ENCODE results near the gene UHRF2.
"Not testable (repeated sequence)": the region's sequence is repeated elsewhere in the genome, so short reads cannot be mapped to it uniquely, and the experiment has no call there.

The UHRF2 gene, protein sequence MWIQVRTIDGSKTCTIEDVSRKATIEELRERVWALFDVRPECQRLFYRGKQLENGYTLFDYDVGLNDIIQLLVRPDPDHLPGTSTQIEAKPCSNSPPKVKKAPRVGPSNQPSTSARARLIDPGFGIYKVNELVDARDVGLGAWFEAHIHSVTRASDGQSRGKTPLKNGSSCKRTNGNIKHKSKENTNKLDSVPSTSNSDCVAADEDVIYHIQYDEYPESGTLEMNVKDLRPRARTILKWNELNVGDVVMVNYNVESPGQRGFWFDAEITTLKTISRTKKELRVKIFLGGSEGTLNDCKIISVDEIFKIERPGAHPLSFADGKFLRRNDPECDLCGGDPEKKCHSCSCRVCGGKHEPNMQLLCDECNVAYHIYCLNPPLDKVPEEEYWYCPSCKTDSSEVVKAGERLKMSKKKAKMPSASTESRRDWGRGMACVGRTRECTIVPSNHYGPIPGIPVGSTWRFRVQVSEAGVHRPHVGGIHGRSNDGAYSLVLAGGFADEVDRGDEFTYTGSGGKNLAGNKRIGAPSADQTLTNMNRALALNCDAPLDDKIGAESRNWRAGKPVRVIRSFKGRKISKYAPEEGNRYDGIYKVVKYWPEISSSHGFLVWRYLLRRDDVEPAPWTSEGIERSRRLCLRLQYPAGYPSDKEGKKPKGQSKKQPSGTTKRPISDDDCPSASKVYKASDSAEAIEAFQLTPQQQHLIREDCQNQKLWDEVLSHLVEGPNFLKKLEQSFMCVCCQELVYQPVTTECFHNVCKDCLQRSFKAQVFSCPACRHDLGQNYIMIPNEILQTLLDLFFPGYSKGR

DNA sequence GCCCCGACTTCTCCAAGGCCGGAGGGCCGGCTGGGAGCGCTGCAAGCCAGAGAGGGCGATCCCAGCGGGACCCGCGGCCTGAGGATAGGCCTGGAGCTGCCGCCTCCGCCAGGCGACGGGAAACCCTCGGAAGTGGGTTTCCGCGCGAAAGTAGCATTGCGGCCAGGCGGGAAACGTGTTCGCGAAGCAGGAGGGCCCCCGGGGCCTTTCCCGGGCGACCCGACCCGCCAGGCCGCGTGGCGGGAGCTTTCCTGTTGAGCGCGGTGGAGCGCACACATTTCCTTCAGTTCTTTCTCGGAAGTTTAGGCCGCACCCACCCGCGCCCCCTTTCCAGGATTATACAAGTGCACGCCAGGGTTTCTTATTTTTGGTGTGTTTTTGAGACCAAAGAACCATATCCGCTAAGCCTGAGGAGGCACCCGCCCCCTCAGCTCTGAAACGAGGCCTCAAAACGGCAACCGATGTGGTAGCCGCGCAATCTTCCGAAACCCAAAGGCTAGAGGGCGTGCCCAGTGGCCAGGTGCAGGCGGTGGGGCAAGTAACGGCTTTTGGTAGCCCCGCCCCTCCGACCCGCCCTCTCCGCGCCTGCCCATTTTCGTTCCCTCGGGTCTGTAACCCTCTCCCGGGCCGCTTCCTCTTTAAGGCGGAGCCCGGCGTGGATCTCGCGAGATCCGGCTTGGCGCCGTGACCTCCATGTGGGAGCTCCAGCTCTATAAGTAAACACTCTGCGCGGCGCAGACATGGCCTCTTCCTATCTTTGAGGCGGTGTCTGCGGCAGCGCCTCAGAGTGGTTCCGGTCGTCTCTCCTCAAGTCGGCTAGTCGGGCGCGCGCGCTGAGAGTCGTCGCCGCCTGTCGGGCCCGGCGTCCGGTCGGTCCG is at the start of gene UHRF2:
TSS of gene UHRF2 (plus strand) at position 713 of the 878 bp plus-strand sequence. CDS start 292 bp downstream, outside the sequence.
- peak; percentile 99 for DNase-seq (ENCODE audit: low read depth in 2 of 2)

DNA sequence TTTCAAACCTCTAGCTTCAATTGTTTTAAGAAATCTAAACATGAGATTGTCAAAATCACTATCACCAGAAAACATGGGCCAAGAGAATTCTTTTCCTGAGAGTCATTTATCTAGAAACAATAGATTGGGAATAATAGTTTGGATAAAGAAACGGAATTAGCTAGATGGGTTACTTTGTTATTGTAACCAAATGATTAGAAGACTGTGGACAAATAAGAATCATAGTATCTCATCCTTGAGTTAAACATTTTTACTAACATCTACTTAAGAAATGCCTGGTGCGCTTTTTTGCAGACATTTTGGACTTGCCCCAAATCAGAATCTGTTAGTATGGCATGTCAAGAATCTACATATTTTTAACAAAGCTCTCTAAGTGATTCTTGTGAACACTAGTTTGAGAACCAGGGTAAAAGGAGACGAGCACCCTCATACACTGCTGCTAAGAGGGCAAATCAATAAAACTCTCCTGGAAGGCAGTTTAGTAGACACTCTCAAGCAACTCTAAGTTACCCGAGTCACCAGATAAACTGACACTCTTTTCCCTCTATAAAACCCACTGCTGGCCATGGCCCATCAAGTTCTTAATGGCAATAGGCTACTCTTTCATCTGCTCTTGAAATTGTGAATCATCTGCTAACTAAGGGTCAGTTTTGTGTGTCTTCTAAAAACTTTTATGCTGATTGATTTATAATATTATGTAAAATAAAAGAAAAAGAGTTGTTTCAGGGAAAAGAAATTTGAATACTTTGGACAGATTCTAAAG is 45.7 kb upstream of the UHRF2 start:
- DNase-seq (ENCODE audit: low read depth in 2 of 2): no peak

DNA sequence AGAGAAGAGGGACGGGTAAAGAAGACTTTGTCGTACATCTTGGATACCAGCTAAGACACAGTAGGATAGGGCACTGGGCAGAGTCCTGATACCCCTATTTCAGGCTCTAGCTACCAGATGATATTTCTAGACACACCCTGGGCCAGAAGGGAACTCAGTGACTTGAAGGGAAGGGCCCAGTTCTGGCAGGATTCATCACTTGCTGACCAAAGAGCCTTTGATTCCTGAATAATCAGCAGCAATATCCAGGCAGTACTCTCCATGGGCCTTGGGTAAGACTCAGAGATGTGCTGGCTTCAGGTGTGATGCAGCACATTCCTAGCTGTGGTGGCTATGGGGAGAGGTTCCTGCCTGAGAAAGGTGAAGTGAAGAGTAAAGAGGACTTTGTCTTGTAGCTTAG is 44.2 kb upstream of the UHRF2 start:
- no peak for DNase-seq (ENCODE audit: low read depth in 2 of 2)

DNA sequence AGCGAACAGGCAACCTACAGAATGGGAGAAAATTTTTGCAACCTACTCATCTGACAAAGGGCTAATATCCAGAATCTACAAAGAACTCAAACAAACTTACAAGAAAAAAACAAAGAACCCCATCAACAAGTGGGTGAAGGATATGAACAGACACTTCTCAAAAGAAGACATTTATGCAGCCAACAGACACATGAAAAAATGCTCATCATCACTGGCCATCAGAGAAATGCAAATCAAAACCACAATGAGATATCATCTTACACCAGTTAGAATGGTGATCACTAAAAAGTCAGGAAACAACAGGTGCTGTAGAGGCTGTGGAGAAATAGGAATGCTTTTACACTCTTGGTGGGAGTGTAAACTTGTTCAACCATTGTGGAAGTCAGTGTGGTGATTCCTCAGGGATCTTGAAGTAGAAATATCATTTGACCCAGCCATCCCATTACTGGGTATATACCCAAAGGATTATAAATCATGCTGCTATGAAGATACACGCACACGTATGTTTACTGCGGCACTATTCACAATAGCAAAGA is 31.5 kb upstream of the UHRF2 start:
- DNase-seq (ENCODE audit: low read depth in 2 of 2): not testable (repeated sequence)

DNA sequence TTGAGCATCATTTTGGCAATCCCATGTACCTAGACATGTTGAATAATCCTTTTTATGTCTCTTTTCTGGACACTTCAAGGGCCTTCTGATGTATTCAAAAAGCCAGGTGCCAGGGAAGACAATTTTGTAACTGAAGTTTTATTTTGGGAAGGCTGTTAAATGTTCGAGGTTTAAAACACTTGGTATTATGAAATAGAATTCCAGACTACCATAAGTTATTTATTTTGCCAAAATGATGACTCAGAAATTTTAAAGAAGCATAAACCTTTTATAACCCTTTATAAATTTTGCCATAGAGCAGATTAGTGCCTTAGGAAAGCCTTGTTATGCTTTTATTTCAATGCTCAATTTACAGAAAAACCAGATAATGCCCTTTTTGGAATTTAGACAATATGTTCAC is 30.3 kb upstream of the UHRF2 start:
- no peak for DNase-seq (ENCODE audit: low read depth in 2 of 2)

DNA sequence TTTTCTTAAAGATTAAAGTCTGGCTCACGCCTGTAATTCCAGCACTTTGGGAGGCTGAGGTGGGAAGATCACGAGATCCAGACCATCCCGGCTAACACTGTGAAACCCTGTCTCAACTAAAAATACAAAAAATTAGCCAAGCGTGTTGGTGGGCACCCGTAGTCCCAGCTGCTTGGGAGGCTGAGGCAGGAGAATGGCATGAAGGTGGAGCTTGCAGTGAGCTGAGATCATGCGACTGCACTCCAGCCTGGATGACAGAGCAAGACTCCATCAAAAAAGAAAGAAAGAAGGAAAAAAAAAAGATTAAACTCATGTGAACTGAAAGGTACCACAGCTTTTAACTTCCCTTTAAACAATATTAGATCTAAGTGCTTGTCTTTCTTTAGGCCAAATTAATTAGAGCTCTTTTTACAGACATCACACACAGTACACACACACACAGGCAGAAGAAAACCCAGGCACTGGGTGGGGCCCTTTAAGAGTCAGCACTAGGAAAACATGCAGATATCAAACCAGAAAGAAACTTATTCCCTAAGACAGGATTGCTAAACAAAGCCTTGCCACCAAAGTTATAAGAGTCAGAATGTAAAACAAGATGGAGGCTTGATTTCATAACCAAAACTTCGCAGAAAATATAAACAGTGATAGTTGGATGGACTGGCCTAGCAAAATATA is 29.3 kb upstream of the UHRF2 start:
- DNase-seq (ENCODE audit: low read depth in 2 of 2): no peak

DNA sequence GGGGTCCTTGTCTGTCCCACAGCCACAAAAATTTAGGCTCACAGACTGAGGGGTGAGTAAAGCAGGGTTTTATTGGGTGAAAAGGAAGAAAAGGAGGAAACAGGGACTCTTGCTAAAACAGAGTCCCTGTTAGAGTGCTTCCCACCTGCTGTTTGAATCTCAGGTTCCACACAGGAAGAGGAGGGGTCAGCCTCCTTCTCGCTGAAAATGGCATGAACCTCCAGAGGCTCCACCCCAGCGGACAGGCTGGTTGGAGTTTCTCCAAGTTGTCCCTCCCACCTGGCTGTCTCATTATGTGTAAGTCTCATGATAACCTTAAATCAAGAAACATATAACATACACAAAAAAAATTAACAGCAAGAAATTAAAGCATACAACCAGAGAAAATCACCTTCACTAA is 28.3 kb upstream of the UHRF2 start:
- no peak for DNase-seq (ENCODE audit: low read depth in 2 of 2)

DNA sequence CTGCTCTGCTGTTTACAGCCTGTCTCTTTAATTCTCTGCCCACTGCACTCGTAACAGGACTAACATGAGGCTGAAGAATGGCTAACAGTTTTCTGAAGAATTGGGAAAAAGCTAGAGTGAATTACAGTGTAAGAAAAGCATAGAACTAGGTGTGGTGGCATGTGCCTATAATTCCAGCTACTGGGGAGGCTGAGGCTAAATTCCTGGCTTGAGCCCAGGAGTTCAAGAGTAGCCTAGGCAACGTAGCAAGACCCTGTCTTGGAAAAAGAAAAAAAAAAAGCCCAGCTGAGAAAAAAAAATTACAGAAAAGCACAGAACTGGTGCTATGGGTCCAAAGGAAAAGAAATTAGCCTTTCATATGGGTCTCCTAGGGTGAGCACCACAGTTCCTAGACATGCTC is 13.9 kb upstream of the UHRF2 start:
- no peak for DNase-seq (ENCODE audit: low read depth in 2 of 2)

DNA sequence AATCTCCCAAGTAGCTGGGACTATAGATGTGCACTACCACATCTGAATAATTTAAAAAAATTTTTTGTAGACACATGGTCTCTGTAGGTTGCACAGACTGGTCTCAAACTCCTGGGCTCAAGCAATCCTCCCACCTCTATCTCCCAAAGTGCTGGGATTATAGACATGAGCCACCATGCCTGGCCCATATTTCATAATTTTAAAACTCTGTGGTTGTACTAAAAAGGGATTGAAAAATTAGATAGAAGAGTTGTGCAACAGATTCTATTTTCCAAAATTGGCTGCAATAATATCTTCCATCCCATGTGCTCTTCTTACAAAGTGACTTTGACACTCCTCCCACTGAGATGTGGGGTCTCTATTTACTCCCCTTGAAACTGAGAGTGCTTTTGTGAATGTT is 7.6 kb upstream of the UHRF2 start:
- no peak for DNase-seq (ENCODE audit: low read depth in 2 of 2)

DNA sequence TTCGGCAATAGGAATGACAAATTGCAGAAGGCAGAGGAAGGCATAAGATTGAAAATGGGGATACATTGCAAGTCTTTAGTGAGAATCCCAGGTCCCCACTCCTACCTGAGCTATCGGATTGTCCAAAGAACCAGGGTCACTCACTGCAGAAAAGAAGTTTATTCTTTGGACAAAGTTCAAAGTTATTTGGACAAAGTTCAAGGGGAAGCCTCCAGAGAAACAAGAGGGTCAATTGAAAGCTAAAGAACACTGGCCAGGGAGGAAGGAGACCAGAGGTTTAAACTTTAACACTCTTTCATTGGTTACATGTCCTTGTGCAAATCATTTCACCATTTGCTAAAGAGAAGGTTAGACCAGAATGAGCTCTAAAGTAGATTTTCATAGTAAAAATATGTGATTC is 5.2 kb upstream of the UHRF2 start:
- DNase-seq (ENCODE audit: low read depth in 2 of 2): no peak

DNA sequence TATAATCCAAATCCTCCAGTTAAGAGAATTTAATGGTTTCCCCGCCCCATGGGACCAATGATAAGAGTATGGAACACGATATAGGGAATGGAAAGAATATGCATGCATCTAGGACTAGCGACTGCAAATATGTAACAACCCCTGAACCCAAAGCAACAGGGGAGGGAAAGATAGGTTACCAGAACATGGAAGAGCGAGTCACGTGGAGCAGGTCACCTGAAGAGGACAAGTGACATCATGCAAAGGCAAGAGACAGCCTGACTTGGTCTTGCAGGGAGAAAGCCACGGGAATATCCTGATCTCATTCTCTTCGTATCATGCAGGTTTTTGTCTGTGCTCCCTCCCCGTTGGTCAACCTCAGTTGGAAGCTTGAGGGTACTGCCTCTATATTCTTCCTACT is 4.7 kb upstream of the UHRF2 start:
- DNase-seq (ENCODE audit: low read depth in 2 of 2): no peak

DNA sequence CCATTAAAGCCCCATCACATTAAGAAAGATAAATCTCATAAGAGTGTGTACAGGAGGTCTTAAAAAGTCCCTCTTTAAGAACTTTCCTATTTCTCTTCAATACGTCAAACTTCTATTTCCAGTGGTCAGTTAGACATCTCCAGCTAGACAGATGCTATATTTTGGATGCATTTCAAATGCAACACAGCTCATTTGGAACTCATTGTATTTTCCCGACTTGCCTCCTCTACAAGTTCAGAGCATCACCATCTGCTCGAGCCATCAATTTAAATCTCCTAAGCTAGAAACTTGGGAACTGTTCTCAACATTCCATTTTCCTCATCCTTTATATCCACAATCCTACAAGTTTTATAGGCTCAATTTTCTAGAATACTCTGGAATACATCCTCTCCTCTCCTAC is 3.2 kb upstream of the UHRF2 start:
- no peak for DNase-seq (ENCODE audit: low read depth in 2 of 2)

DNA sequence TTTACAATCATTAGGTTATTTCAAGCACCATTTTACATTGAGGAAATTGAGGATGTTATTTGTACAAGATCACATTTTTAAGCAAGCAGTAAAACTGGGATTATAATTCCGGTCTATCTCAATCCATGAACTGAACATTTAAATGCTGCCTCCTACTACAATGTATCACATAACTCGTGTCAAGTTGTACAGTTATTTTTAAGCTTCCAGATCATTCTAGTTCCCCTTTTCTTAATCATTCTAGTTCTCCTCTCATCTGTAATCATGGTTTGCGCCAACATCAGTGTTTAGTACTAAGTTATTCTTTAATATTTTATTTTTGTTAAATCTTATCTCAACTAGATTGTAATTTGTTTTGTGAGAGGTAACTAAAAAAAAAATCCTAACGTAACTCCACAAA is 2.4 kb upstream of the UHRF2 start:
- DNase-seq (ENCODE audit: low read depth in 2 of 2): no peak

DNA sequence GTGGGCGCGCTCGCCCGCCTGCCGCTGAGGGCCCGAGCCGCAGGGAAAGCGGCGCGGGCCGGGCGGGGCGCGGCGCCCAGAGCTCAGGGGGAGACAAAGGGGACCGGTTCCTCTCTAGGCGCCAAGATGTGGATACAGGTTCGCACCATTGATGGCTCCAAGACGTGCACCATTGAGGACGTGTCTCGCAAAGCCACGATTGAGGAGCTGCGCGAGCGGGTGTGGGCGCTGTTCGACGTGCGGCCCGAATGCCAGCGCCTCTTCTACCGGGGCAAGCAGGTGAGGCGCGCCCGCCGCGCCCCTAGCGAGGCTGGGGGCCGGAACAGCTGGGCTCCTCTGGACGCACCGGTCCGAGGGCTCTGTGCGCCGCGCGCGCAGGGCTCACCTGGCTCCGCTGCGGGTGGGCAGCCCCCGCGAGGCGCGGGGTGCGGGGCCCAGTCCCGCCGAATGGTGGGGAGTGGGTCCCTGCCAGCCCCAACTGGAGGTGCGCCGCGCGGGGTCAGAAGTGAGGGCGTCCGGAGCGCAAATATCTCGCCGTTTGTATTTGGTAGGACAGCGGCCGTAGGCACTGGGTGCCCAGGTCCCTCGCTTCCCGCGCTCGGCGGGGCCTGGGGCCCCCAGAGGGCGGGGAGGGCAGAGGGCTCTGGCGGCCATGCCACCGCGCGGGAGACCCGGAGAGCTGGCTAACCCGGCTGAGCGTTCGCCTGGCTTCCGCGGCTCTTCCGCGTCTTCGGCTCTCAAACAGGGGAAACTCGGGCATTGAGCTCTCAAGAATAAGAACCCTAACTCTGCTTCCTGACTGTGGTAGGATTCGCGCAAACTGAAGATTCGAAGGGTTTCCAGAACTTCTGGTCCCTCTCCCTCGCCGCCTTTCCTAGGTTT is 607 bp downstream of the UHRF2 start:
- peak; percentile 14 to 16 for DNase-seq (ENCODE audit: low read depth in 2 of 2)

DNA sequence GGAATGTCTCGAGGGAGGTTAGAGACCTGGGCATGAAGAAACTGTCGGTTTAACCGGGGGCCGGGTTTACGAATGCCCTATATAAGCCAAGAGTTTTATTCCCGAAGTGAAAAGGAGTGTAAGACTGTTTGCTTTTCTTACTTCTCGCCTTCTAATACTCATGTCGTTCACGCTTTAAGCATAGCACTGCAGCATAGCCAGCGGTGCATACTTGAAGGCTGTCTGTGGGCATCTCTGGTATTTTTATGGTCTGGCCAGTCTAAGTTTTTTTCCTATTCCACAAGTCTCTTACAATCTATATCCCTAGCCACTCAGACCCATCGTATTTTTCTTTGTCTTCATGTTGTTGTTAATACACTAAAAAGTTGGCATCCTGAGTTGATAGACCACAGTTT is 1.2 kb downstream of the UHRF2 start:
- no peak for DNase-seq (ENCODE audit: low read depth in 2 of 2)

DNA sequence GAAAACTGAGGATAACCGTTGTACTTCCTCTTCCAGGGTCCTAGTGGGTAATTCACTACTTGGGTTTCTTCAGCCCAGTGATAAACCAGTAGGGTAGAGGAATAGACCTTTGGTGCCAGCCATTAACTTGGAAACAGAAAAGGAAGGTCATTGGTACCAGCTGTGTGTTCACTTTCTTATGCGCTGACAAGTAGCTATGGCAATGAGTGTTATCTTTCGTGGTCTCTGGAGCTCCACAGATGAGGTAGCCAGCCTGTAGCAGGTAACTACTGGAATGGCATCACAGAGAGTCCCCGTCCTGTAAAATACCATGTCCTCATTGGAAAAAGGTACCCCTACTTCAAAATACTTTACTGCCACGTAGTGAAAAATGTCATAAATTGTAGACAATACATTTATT is 2.3 kb downstream of the UHRF2 start:
- no peak for DNase-seq (ENCODE audit: low read depth in 2 of 2)

DNA sequence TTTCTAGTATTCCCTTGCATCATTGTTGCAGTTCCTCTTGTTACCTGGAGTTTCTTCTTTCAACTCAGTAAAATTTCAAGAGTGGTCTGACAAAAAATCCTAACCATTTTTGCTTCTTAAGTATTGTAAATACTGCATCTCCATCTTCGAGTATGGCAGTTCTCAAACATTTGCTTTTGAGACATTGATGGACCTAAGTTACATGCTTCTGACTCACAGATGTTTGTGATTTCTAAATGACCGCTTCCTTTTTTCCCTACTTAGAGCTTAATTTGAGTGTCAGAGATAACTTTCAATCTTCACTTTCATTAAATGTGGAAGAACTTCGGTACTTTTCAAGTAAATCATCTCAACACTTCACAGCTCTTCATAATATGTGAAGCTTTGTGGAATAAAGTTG is 4.2 kb downstream of the UHRF2 start:
- DNase-seq (ENCODE audit: low read depth in 2 of 2): no peak

DNA sequence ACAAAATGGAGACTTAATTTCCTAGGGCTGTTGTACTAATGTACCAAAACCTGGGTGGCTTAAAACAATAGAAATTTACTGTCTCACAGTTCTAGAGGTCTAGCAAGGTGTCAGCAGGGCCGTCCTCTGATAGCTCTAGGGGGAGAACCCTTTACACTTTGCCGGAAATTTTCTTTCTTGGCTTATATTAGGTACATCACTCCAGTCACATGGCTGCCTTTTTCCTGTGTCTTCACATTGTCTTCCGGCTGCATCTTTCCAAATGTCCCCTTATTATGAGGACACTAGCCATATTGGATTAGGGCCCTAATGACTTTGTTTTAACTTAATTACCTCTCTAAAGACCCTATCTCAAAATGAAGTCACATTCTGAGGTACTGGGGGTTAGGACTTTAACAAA is 5.8 kb downstream of the UHRF2 start:
- DNase-seq (ENCODE audit: low read depth in 2 of 2): no peak

DNA sequence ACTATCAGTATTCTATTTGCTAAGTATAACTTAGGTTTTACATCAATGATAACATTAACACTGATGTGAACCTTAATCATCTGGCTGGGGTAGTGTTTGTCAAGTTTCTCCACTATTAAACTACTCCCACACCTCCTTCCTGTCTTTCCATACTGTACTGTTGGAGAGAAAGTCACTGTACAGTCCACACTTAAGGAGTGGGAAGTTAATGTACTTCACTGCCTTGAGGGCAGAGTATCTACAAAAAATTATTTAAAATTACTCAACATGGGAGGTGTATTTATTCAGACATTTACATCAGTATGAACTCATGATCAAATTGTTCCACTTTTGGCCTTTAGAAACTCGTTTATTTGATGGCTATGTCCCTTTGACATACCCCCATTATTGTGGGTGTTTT is 11.9 kb downstream of the UHRF2 start:
- DNase-seq (ENCODE audit: low read depth in 2 of 2): no peak

DNA sequence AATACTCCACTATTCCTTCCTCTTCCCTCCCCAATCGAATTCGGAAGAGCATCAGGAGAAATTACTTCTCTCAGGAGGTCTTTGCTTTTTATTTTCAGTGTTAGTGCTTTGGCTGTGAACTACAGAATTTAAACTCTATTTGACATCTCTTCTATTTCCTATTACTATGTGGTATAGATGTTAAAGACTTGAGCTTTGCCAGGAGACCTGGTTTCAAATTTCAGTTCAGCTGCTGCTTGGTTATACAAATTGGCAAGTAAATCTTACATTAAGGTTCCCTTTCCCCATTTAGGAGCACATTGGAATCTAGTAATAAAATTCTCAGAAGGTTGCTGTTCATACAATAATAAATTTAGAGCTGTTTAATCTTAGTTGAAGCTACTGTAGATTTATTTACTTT is 13.1 kb downstream of the UHRF2 start:
- DNase-seq (ENCODE audit: low read depth in 2 of 2): no peak

Data from activated CD4-positive, alpha-beta T cell treated with anti-CD3 and anti-CD28 coated beads for 24 hours (primary cell).